ENCODE results near the gene JAZF1. TPM values are rescaled to one million over a fixed set of nuclear protein-coding genes. Genes with fewer than 3 reads are reported as not detected.

The JAZF1 gene
- total and polyA plus RNA-seq, 2 of the 4 experiments (the other 2 are of a cell fraction): 8.4 to 10.5 TPM

- DNase-seq: peak; percentile 21
- no peaks in the 10 kb centered on the region; a peak in 1 of 4 replicates for H3K79me1 ChIP-seq (ENCODE audit: low read depth in 1 of 2, low read length in 2 of 2)
- no peak overlapping the region for H2AFZ ChIP-seq (replicated peaks; ENCODE audit: low read length, poor library complexity)
- intact Hi-C loops (cut with micrococcal nuclease) (no loop called here), dilution Hi-C loops (cut with HindIII; ENCODE audit: low sequenced_read_pairs, unreplicated experiment) (no loop called here), in situ Hi-C loops (cut with MboI; ENCODE audit: low sequenced_read_pairs) (no loop called here)
- POLR2A ChIA-PET (ENCODE audit: unreplicated experiment): no interaction called here
- no peak overlapping the region for H3K56ac ChIP-seq (ENCODE audit: extremely low read depth, insufficient read depth, low read length)
- H3K9ac ChIP-seq (ENCODE audit: low read depth, low read length): no peak overlapping the region
- no peak overlapping the region for H3K14ac ChIP-seq (replicated peaks; ENCODE audit: low read depth, low read length)
- H2BK120ac ChIP-seq (ENCODE audit: low read depth, low read length): no peak overlapping the region
- H2AK9ac ChIP-seq (replicated peaks; ENCODE audit: low read depth, low read length, poor library complexity): no peak overlapping the region
- no peaks in the 10 kb centered on the region for H3K4me1 ChIP-seq (ENCODE audit: control insufficient read depth, insufficient read depth, low read length)
- CTCF ChIA-PET: no interaction called here
- ATAC-seq (ENCODE audit: low read depth): no peak
- H4K91ac ChIP-seq (ENCODE audit: insufficient read depth, low read depth, low read length): no peak overlapping the region
- TF ChIP-seq CHD1 (IDR thresholded peaks at IDR 0.05; ENCODE audit: low read depth, low read length) (no peak), NFE2L2 (IDR thresholded peaks at IDR 0.05; ENCODE audit: low read depth, low read length) (no peak), RFX5 (IDR thresholded peaks at IDR 0.05; ENCODE audit: low read depth, low read length) (no peak), RAD21 (IDR thresholded peaks at IDR 0.05; ENCODE audit: low read length) (no peak), FOS (IDR thresholded peaks at IDR 0.05; ENCODE audit: low read depth, low read length) (no peak), MAFK (IDR thresholded peaks at IDR 0.05; ENCODE audit: low read depth, low read length) (no peak), ELK1 (IDR thresholded peaks at IDR 0.05; ENCODE audit: borderline replicate concordance, low read depth, low read length) (no peak), RCOR1 (IDR thresholded peaks at IDR 0.05; ENCODE audit: insufficient replicate concordance, low read length) (no peak), POLR2A (IDR thresholded peaks at IDR 0.05; ENCODE audit: low read depth, low read length) (no peak), BHLHE40 (IDR thresholded peaks at IDR 0.05; ENCODE audit: low read depth, low read length) (no peak), CEBPB (IDR thresholded peaks at IDR 0.05; ENCODE audit: low read depth, low read length) (no peak), SMC3 (IDR thresholded peaks at IDR 0.05; ENCODE audit: low read depth, low read length) (no peak), MXI1 (IDR thresholded peaks at IDR 0.05; ENCODE audit: borderline replicate concordance, low read depth, low read length) (no peak), MAZ (IDR thresholded peaks at IDR 0.05; ENCODE audit: borderline replicate concordance, low read depth, low read length) (no peak)
- TF ChIP-seq, protein P1, sequence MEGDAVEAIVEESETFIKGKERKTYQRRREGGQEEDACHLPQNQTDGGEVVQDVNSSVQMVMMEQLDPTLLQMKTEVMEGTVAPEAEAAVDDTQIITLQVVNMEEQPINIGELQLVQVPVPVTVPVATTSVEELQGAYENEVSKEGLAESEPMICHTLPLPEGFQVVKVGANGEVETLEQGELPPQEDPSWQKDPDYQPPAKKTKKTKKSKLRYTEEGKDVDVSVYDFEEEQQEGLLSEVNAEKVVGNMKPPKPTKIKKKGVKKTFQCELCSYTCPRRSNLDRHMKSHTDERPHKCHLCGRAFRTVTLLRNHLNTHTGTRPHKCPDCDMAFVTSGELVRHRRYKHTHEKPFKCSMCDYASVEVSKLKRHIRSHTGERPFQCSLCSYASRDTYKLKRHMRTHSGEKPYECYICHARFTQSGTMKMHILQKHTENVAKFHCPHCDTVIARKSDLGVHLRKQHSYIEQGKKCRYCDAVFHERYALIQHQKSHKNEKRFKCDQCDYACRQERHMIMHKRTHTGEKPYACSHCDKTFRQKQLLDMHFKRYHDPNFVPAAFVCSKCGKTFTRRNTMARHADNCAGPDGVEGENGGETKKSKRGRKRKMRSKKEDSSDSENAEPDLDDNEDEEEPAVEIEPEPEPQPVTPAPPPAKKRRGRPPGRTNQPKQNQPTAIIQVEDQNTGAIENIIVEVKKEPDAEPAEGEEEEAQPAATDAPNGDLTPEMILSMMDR (conservative IDR thresholded peaks at IDR 0.05; ENCODE audit: low read depth, low read length): no peak
- TF ChIP-seq, protein P2, sequence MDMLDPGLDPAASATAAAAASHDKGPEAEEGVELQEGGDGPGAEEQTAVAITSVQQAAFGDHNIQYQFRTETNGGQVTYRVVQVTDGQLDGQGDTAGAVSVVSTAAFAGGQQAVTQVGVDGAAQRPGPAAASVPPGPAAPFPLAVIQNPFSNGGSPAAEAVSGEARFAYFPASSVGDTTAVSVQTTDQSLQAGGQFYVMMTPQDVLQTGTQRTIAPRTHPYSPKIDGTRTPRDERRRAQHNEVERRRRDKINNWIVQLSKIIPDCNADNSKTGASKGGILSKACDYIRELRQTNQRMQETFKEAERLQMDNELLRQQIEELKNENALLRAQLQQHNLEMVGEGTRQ (IDR thresholded peaks at IDR 0.05; ENCODE audit: low read depth, low read length): no peak
- WGBS, 2 experiments (ENCODE audit: extremely low coverage in 2 of 2, insufficient read length in 1 of 2): no CpG with 5 or more reads among the region's 3 CpGs
- H2BK20ac ChIP-seq (ENCODE audit: low read depth, low read length): no peak overlapping the region
- H3K27ac ChIP-seq (ENCODE audit: insufficient read depth, low read length): no peak overlapping the region
- no peak overlapping the region for H2AK5ac ChIP-seq (ENCODE audit: low read depth, low read length)
- H3K4me2 ChIP-seq (ENCODE audit: low read depth, low read length): no peak overlapping the region
- no peak overlapping the region for H3K4me3 ChIP-seq (ENCODE audit: insufficient read depth, low read depth, low read length)
- H3K9me3 ChIP-seq (ENCODE audit: control insufficient read depth, insufficient read depth, low read length): no peaks in the 10 kb centered on the region
- no peaks in the 10 kb centered on the region for H3K36me3 ChIP-seq (ENCODE audit: control insufficient read depth, insufficient read depth, low read length)
- H2BK5ac ChIP-seq (ENCODE audit: low read depth, low read length, poor library complexity, severe bottlenecking): no peak overlapping the region
- no peaks in the 10 kb centered on the region for H3K27me3 ChIP-seq (ENCODE audit: control insufficient read depth, insufficient read depth, low read length)
- H4K5ac ChIP-seq (ENCODE audit: low read depth, low read length): no peak overlapping the region
- no peak overlapping the region for H3K23ac ChIP-seq (ENCODE audit: low read depth, low read length)
- no TSS peak for BruUV-seq (replicated peaks)
- H2BK15ac ChIP-seq (ENCODE audit: low read depth, low read length): no peak overlapping the region
- no peak overlapping the region for H4K8ac ChIP-seq (ENCODE audit: low read depth in 2 of 2, low read length in 2 of 2)
- H3K9me1 ChIP-seq (ENCODE audit: insufficient read depth, low read length): peaks cover 4% of the 10 kb centered on the region
- H4K20me1 ChIP-seq (ENCODE audit: insufficient read depth, low read length): no peaks in the 10 kb centered on the region
- H3K4ac ChIP-seq (ENCODE audit: low read depth, low read length): no peak overlapping the region
- no peak overlapping the region for H3K18ac ChIP-seq (ENCODE audit: low read depth, low read length)
Measured at GRCh38 chr7:27846388-27846787, 334.2 kb downstream of the JAZF1 start.

All from IMR-90 (cell line).